ENCODE data around the gene FGF18. TPM values are rescaled to one million over a fixed set of nuclear protein-coding genes. Genes with fewer than 3 reads are reported as not detected.

FGF18 gene
- polyA plus RNA-seq, 3 donors = not detected

- peaks cover 0 to 5% (median 2%) of the 10 kb centered on the region in 3 donors for H3K27me3 Mint-ChIP-seq (ENCODE audit: low read depth in 3 of 3)
- no peaks in the 10 kb centered on the region for H3K36me3 Mint-ChIP-seq
Observed at GRCh38 chr5:171436804-171437285, 17.4 kb downstream of the FGF18 start.

GRCh38 chr5:171437286-171437821 is 17.9 kb downstream of the FGF18 start:
- Mint-ChIP-seq H3K27ac (no peak overlapping the region), H3K9me3 (no peaks in the 10 kb centered on the region), H3K36me3 (no peaks in the 10 kb centered on the region), H3K27me3 (ENCODE audit: low read depth in 3 of 3) (peaks cover 0 to 5% (median 2%) of the 10 kb centered on the region in 3 donors), H3K4me1 (no peaks in the 10 kb centered on the region), H3K4me3 (no peak overlapping the region)
- H3K4me1 ChIP-seq (ENCODE audit: control insufficient read depth in 1 of 2, insufficient read depth in 2 of 2, low read length in 2 of 2) = no peaks in the 10 kb centered on the region
- H3K9ac ChIP-seq (ENCODE audit: insufficient read depth, low read length, poor library complexity, severe bottlenecking) = no peak overlapping the region
- no peaks in the 10 kb centered on the region for H3K9me3 ChIP-seq (replicated peaks in 1 of 2; ENCODE audit: control insufficient read depth in 1 of 2, insufficient read depth in 1 of 2, low read length in 2 of 2)
- no peak overlapping the region for H3K4me3 ChIP-seq (replicated peaks in 1 of 3; ENCODE audit: low read depth in 2 of 3, low read length in 3 of 3)
- DNase-seq = no peak
- H4K20me1 ChIP-seq (ENCODE audit: insufficient read depth, low read length) = no peaks in the 10 kb centered on the region
- TF ChIP-seq CTCF (IDR thresholded peaks at IDR 0.05) = no peak
- H3K36me3 ChIP-seq (replicated peaks in 1 of 2; ENCODE audit: control insufficient read depth in 1 of 2, insufficient read depth in 2 of 2, low read length in 2 of 2) = no peaks in the 10 kb centered on the region
- H3K27ac ChIP-seq (ENCODE audit: low read depth in 1 of 2, low read length in 2 of 2) = no peak overlapping the region
- no peaks in the 10 kb centered on the region for H3K27me3 ChIP-seq (ENCODE audit: control insufficient read depth in 2 of 2, insufficient read depth in 2 of 2, low read length in 2 of 2)
- 85% methylated on average over 13 of the region's 14 CpGs for WGBS (ENCODE audit: insufficient coverage)
- intact Hi-C loops (cut with micrococcal nuclease) = no loop called here
- no peaks in the 10 kb centered on the region for H3K79me2 ChIP-seq (ENCODE audit: insufficient read depth, low read length)
- H3K4me2 ChIP-seq (replicated peaks; ENCODE audit: extremely low read depth, low read length, poor library complexity, severe bottlenecking) = no peak overlapping the region
- no peak overlapping the region for H2AFZ ChIP-seq (ENCODE audit: insufficient read depth, low read depth, low read length, poor library complexity, severe bottlenecking)

More at GRCh38 chr5:171436804-171437285, 17.4 kb downstream of the FGF18 start:
- no peaks in the 10 kb centered on the region for H3K9me3 Mint-ChIP-seq
- H3K4me1 ChIP-seq (ENCODE audit: control insufficient read depth in 1 of 2, insufficient read depth in 2 of 2, low read length in 2 of 2) = no peaks in the 10 kb centered on the region
- no peaks in the 10 kb centered on the region for H3K4me1 Mint-ChIP-seq
- 94% methylated on average over 10 of the region's 13 CpGs for WGBS (ENCODE audit: insufficient coverage)
- no peaks in the 10 kb centered on the region for H4K20me1 ChIP-seq (ENCODE audit: insufficient read depth, low read length)
- intact Hi-C loops (cut with micrococcal nuclease) = no loop called here
- no peaks in the 10 kb centered on the region for H3K79me2 ChIP-seq (ENCODE audit: insufficient read depth, low read length)
- TF ChIP-seq CTCF (IDR thresholded peaks at IDR 0.05) = no peak
- no peak overlapping the region for H3K4me3 Mint-ChIP-seq
- H3K27me3 ChIP-seq (ENCODE audit: control insufficient read depth in 2 of 2, insufficient read depth in 2 of 2, low read length in 2 of 2) = no peaks in the 10 kb centered on the region
- H2AFZ ChIP-seq (ENCODE audit: insufficient read depth, low read depth, low read length, poor library complexity, severe bottlenecking) = no peak overlapping the region
- no peak overlapping the region for H3K4me3 ChIP-seq (replicated peaks in 1 of 3; ENCODE audit: low read depth in 2 of 3, low read length in 3 of 3)
- H3K9ac ChIP-seq (ENCODE audit: insufficient read depth, low read length, poor library complexity, severe bottlenecking) = no peak overlapping the region
- no peaks in the 10 kb centered on the region for H3K36me3 ChIP-seq (replicated peaks in 1 of 2; ENCODE audit: control insufficient read depth in 1 of 2, insufficient read depth in 2 of 2, low read length in 2 of 2)
- H3K9me3 ChIP-seq (replicated peaks in 1 of 2; ENCODE audit: control insufficient read depth in 1 of 2, insufficient read depth in 1 of 2, low read length in 2 of 2) = no peaks in the 10 kb centered on the region
- H3K4me2 ChIP-seq (replicated peaks; ENCODE audit: extremely low read depth, low read length, poor library complexity, severe bottlenecking) = no peak overlapping the region
- no peak for DNase-seq
- no peak overlapping the region for H3K27ac ChIP-seq (ENCODE audit: low read depth in 1 of 2, low read length in 2 of 2)
- no peak overlapping the region for H3K27ac Mint-ChIP-seq
